Measurements from ENCODE around the gene RIMS3. TPM values are rescaled to one million over a fixed set of nuclear protein-coding genes. Genes with fewer than 3 reads are reported as not detected.
A peak's percentile ranks its signal among the peaks of the same experiment; 100 is the strongest.
"Not testable (repeated sequence)": the region's sequence is repeated elsewhere in the genome, so short reads cannot be mapped to it uniquely, and the experiment has no call there.

Gene RIMS3
- total RNA-seq, 2 donors from 2014 or later = 1.4 to 5.5 TPM

DNA sequence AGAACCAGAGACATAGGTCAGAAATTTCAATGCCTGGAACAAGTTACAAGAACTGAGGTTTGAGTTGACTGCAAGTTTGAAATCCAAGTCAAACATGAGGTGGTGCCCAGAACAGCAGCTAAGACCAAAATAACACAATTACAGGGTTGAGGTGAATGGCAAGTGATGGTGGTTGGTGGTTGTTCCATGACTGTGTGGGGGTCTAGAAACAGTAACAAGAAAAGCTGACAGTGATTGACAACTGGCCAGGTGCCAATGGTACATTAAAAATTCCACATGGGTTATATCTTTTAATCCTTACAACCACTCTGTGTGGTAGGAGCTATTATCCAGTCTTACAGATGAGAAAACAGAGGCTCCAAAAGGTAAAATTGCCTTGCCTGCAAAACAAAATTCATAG, 32.0 kb downstream of the RIMS3 start:
- no peak for DNase-seq (ENCODE audit: low spot score)
- Histone ChIP-seq H3K4me1 (peaks cover 0 to 8% of the 10 kb centered on the region in 2 donors), H3K27ac (peak overlapping the region in 1 of 2 donors; percentile 31), H3K36me3 (no peaks in the 10 kb centered on the region), H3K27me3 (no peaks in the 10 kb centered on the region), H3K9me3 (no peaks in the 10 kb centered on the region), H3K4me3 (no peak overlapping the region)
- TF ChIP-seq, protein P1, sequence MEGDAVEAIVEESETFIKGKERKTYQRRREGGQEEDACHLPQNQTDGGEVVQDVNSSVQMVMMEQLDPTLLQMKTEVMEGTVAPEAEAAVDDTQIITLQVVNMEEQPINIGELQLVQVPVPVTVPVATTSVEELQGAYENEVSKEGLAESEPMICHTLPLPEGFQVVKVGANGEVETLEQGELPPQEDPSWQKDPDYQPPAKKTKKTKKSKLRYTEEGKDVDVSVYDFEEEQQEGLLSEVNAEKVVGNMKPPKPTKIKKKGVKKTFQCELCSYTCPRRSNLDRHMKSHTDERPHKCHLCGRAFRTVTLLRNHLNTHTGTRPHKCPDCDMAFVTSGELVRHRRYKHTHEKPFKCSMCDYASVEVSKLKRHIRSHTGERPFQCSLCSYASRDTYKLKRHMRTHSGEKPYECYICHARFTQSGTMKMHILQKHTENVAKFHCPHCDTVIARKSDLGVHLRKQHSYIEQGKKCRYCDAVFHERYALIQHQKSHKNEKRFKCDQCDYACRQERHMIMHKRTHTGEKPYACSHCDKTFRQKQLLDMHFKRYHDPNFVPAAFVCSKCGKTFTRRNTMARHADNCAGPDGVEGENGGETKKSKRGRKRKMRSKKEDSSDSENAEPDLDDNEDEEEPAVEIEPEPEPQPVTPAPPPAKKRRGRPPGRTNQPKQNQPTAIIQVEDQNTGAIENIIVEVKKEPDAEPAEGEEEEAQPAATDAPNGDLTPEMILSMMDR (IDR thresholded peaks at IDR 0.05) = no peak

GRCh38 chr1:40630488-40631223, 34.8 kb downstream of the RIMS3 start:
- Histone ChIP-seq H3K4me1 (peaks cover 0 to 8% of the 10 kb centered on the region in 2 donors), H3K36me3 (no peaks in the 10 kb centered on the region)
- no peak for DNase-seq (ENCODE audit: low spot score)

GRCh38 chr1:40629546-40629945, 35.9 kb downstream of the RIMS3 start:
- not testable (repeated sequence) for H3K4me1 ChIP-seq; H3K4me3 ChIP-seq; H3K27me3 ChIP-seq; H3K27ac ChIP-seq; H3K36me3 ChIP-seq; H3K9me3 ChIP-seq; DNase-seq (ENCODE audit: low spot score)

More at GRCh38 chr1:40630488-40631223, 34.8 kb downstream of the RIMS3 start:
- Histone ChIP-seq H3K27me3 (no peaks in the 10 kb centered on the region), H3K4me3 (no peak overlapping the region), H3K27ac (no peak overlapping the region), H3K9me3 (no peaks in the 10 kb centered on the region)
- TF ChIP-seq, protein P1 (IDR thresholded peaks at IDR 0.05) = peak; percentile 20 to 61

- no peaks in the 10 kb centered on the region for H3K27me3 ChIP-seq
- TF ChIP-seq, protein P1 (IDR thresholded peaks at IDR 0.05) = no peak
- DNase-seq (ENCODE audit: low spot score) = no peak
- no peaks in the 10 kb centered on the region for H3K36me3 ChIP-seq
- no peak overlapping the region for H3K27ac ChIP-seq
- peaks cover 0 to 3% of the 10 kb centered on the region in 2 donors for H3K4me1 ChIP-seq
- H3K4me3 ChIP-seq = no peak overlapping the region
- H3K9me3 ChIP-seq = no peaks in the 10 kb centered on the region
Measured at GRCh38 chr1:40628903-40629292, 36.6 kb downstream of the RIMS3 start.

- H3K4me3 ChIP-seq = no peak overlapping the region
- H3K4me1 ChIP-seq = no peaks in the 10 kb centered on the region
- no peak for DNase-seq (ENCODE audit: low spot score)
- TF ChIP-seq, protein P1 (IDR thresholded peaks at IDR 0.05) = no peak
- no peak overlapping the region for H3K27ac ChIP-seq
- no peaks in the 10 kb centered on the region for H3K27me3 ChIP-seq
- no peaks in the 10 kb centered on the region for H3K36me3 ChIP-seq
- H3K9me3 ChIP-seq = no peaks in the 10 kb centered on the region
Measured at GRCh38 chr1:40627987-40628902, 37.2 kb downstream of the RIMS3 start.

DNA sequence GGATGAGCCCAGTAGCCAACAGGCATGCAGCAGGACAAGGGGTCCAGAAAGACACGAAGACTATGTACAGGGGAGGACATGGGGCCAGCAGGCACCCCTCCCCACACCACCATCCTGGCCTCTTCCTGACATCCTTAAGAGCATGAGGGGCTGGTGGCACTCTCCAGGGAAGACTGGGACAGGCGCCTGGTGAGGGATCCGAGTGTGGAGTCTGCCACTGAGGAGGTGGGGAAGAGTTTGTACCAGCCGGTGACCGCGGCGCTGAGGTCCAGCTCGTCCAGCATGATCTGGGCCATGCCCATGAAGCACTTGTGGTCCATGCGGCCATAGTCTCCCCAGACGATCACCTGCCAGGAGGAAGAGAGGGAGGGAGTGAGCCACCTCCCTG, 39.1 kb downstream of the RIMS3 start:
- Histone ChIP-seq H3K27ac (no peak overlapping the region), H3K36me3 (no peaks in the 10 kb centered on the region), H3K27me3 (no peaks in the 10 kb centered on the region), H3K4me1 (no peaks in the 10 kb centered on the region), H3K4me3 (no peak overlapping the region), H3K9me3 (no peaks in the 10 kb centered on the region)
- TF ChIP-seq, protein P1 (IDR thresholded peaks at IDR 0.05) = no peak
- no peak for DNase-seq (ENCODE audit: low spot score)

Measured in right atrium auricular region (tissue), 2 donors.